ENCODE results near the gene BAG3. TPM values are rescaled to one million over a fixed set of nuclear protein-coding genes. Genes with fewer than 3 reads are reported as not detected.

Gene BAG3
- total and polyA plus RNA-seq, 2 of the 8 experiments (the other 6 are each of a cell fraction or from before 2014, with no cell fraction given) = 3.5 to 13.3 TPM

GRCh38 chr10:119616882-119617570, 34.2 kb upstream of the BAG3 start (continued):
- TF ChIP-seq CHD7 (IDR thresholded peaks at IDR 0.05; ENCODE audit: insufficient replicate concordance, low read length) = no peak
- no peak for TF ChIP-seq TAF1 (IDR thresholded peaks at IDR 0.05; ENCODE audit: low read depth, low read length)
- TF ChIP-seq EGR1 (IDR thresholded peaks at IDR 0.05; ENCODE audit: borderline replicate concordance, low read depth, low read length) = no peak
- peak; percentile 48 to 54 (median 53); a peak in 3 of 4 replicates for TF ChIP-seq CTCF (IDR thresholded peaks at IDR 0.05; ENCODE audit: control extremely low read depth in 1 of 3, insufficient read depth in 1 of 3, low read depth in 1 of 3, low read length in 3 of 3)
- TF ChIP-seq NANOG (IDR thresholded peaks at IDR 0.05; ENCODE audit: insufficient read depth, low read depth, low read length, poor library complexity, severe bottlenecking) = no peak

Data from H1 (cell line).